ENCODE results near the gene CT47B1.
"Not testable (repeated sequence)": the region's sequence is repeated elsewhere in the genome, so short reads cannot be mapped to it uniquely, and the experiment has no call there.

CT47B1 gene

DNA sequence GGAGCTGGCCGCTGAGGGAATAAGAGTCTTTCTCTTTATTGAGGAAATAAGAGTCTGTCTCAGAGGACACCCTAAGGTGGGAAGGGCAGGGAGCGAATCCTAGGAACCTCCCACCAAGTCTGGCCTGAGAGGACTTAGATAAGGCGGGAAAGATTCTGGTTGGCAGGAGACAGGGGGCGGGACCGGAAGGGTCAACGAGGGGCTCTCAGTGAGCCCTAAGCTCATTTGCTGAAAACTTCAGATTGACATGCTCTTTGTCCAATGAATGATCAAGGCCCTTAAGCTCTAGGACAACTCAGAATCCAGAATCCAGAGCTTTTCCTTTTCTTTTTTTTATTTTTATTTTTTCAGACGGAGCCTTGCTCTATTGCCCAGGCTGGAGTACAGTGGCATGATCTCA, at the start of gene CT47B1:
Gene CT47B1, minus strand, starts transcription at position 101 of the 400 bp plus-strand sequence. CDS start 196 bp downstream, outside the sequence.
- DNase-seq = not testable (repeated sequence)

DNA sequence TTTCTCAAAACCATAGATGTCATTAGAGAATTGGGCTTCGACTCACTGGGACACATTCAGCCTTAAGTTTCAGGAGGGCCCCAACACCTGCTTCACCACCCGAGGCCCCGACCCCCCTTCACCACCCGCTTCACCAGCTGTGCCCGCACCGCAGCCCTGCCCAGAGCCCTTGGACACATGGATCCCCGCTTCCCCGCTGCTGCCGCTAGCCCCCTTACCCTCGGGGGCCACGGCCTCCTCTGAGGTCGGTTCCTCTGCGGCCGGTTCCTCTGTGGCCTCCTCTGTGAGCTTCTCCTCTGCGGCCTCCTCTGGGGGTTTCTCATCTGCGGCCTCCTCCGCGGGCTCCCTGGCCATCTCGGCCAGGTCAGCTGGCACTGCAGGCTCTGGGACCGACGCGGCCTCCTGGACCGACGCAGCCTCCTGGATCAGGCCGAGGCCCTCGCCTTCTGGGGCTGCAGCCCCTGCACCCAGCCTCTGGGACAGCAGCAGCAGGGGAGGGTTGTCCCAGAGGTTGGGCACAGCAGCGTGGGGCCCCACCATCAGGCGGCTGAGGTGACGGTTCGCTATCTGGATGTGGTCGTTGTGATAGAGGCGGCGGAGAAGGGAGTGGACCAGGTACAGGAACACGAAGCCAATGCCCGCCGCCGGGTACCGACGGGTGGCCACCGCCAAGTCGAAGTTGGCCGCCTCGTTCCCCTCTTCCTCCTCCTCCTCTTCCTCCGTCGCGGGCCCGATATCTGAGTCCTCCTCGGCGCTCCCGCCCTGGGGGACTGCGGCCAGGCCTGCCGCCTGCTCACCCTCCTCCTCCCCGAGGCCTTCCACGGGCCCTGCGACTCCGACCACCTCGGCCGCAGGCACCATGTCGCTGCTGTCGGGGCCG, 748 bp downstream of the CT47B1 start:
- DNase-seq = no peak

DNA sequence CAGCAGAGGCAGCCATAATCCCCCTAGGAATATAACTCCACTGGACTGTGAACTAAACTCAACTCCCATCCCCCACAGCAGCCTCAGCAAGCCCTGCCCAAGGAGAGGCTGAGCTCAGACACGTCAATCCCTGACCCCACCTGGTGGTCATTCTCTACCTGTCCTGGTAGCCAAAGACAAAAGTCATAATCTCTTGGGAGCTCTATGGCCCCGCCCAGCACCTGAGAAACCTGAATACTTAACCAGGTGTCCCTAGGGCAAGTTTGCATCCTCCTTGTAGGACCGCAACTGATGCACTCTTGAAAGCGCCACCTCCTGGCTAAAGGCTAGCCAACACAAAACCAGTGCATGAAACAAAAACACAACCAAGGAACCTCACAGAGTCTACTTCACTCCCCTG, 18.4 kb downstream of the CT47B1 start:
- no peak for DNase-seq

DNA sequence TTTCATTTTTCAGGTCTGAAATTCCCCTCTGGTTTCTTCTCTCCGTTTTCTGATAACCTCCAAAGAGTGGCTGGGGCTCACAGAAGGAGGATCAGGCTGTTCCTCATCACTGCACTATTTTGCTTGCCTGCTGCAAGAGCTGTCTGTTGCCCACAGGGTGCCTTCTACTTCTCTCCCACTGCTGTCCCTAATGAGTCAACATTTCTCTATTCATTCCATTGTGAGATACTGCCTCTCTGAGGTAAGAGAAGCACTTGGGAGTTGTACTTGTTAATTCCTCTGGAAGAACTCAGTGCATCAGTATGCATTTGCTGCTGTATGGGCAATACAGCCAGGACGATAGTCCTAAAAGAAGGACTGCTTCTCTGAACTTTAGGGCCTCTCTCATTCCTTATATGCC, 34.8 kb downstream of the CT47B1 start:
- no peak for DNase-seq

DNA sequence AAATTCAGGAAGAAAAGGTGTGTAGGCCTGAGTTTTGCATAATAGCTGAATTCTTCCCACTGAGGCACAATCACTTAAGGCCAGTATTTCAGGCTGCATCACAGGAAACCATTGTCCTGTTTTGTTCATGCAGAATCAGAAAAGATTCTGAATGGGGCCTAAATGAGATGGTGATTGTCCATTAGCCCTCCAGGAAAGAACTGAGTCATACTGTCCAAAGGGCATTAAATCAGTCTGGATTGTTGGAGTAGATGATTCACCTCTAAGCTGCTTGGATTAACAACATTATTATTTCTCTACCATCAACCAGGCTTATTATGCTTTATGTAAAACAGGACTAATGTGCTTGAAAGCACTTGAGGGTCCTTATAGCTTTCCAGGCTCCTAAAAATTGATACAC, 36.2 kb downstream of the CT47B1 start:
- DNase-seq = no peak

DNA sequence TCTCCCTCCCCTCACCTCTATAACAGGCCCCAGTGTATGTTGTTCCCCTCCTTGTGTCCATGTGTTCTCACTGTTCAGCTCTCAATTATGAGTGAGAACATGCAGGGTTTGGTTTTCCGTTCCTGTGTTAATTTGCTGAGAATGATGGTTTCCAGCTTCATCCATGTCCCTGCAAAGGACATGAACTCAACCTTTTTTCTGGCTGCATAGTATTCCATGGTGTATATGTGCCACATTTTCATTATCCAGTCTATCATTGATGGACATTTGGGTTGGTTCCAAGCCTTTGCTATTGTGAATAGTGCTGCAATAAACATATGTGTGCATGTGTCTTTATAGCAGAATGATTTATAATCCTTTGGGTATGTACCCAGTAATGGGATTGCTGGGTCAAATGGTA, 48.5 kb downstream of the CT47B1 start:
- DNase-seq = not testable (repeated sequence)

DNA sequence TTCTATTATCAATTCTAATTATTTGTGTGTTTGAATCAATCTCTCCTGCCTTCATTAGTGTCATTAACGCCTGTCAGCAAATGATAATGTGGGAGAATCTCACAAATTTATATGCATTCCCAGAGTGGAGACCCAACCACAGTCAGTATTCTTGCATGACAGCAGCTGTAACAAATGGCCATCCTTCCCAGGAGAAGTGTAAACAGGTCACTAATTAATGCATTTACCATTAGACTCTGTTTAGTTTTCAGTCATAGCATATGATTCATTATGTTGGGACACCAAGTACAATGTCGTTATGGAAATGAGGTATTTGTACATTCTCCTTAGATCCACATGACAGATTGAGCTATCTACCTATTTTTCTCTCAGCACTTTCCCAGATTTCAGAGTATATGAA, 50.5 kb downstream of the CT47B1 start:
- no peak for DNase-seq

DNA sequence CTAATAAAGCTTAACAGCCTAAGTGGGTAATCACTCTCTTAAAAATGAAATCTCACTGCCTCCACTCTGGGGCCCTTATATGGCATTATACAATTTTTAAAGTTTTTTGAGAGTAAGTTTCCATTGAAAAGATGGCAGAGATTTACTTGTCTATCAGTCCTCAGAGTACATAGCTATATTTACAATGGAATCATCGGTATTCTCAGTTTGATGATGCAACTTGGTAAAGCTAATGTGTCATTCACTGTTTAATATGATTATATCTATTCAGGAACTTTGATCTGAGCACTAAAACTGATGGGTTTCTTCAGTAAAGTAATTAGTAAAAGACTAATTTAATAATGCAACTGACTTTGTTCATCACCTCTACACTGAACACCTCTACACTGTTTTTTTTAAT, 51.6 kb downstream of the CT47B1 start:
- no peak for DNase-seq

DNA sequence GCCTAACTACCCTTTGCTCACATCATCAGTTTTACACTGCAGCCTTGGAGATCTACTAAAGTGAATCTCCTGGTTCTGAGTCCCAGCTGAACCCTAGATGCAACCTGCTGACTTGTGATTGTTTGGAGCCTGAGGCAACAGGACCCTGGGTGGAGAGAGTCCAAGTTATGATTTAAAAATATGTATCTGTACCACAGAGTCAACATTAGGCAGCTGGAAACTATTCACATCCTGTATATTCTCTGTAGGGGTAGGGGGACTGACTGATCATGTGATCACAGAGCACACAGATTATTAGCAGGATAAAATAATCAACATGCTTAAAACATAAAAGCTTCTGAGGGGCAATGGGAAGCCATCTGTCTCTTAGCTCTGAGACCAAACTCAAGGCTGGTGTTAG, 52.1 kb downstream of the CT47B1 start:
- DNase-seq = no peak
